ENCODE data around the gene PDZD2.
"Not testable (repeated sequence)": the region's sequence is repeated elsewhere in the genome, so short reads cannot be mapped to it uniquely, and the experiment has no call there.

PDZD2 gene

DNA sequence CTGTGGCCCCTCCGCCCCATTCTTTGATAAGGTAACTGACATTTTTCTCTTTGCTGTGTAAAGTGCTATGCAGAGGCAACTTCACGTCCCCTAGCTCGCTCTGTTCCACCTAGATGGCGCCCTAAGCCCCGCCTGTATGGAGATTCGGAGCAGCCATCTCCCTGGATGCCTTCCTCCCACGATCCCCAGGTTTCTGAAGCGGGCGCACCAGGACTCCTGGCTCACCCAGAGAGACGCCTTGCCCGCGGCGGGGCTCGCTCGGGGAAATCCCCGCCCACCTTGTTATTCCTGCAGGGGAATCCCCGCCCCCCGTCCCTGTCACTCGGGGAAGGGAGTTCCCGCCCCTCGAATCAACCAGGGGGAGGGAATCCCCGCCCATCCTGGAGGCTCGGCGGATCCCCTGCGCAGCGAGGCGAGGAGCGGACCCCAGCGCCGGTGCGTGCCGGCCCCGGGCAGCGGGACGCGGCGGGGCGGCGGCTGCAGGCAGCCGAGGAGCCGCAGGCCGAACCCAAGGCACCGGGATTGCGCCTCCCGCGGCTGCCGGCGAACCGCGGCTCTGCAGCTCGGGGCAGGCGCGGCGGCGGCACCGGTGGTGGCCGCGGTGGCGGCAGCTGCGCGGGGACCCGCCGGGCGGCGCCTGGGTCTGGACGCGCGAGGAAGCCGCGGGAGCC lies at the start of gene PDZD2:
PDZD2 (plus strand) TSS at position 384 of the 671 bp plus-strand sequence.
- peak; percentile 89 for DNase-seq

DNA sequence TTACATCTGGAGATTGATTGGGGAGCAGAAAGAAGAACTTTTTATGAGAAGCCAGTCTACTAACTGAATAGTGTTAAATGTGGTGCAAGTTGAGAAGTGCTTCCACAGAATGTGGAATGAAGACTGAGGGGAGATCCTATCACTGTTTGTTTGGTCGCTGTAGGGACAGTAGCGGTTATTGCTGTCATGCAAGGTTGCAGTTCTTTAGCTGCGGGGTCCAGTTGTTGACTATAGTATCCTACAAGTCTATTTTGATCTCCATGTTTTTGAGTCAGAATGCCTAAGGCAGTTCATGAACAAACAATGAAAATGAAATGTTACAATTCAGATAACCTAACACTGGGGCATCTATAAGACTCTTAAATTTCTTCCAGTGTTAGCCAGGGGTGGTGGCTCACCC lies 45.3 kb upstream of the PDZD2 start:
- DNase-seq: no peak

DNA sequence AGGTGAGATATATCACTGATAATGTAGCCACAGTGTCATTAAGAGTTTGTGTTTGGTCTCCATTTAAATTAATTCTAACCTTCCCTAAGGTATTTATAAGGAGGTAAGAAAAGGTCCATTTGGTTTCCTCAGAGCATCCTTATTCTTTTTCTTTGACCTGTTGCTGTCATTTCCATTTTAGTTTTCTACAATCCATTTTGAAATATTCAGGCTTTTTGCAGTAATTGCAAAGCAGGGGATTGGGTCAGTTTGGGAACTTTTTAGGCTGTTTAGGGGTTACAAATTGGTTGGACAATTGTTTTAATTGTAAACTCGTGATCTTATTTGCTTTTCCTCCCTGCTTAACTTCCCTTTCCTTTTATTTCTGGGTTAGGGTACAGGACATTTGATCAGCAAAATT lies 42.6 kb upstream of the PDZD2 start:
- DNase-seq: no peak

DNA sequence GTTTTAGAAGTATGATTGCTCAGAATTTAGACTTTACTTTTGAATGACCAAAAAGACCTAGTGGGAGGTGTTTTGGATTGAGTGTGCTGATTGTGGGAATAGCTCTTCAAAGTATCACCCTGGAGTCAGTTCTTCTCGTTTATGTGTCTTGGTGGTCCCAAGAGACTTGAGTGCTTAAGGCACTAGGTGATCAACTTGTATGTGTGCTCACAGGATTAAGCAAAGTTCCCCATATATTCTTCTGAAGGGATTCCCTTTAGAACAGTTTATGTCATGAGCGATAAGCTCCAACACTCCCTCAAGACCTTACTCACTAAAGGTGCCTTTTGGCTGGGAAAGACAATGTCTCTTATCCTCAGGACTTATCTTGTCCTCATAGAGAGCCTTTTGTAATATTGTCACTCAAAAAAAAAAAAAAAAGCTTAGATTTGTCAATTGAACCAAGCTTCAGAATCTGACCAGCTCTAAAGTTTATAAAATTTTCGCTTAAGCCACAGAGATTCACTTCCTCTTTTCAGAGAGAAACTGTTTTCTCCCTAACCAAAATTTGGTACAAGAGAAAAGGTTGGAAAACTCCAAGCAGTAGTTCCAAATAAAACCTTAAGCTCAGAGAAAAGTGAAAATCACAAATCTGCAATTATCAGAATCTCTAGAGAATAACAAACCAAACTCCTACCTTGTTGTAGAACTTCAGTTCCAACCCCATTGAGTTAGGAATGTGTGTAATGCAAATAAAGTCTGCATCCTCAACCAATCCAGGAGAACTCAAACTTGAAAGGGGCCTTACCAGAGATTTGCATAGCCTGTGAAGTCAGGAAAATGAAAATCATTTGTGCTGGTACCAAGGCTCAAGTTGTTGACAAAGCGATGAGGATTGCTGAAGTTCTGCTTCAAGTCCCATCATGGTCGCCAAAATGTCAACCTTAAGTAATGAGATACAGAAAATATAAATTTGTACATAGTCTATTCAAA lies 40.0 kb upstream of the PDZD2 start:
- no peak for DNase-seq

DNA sequence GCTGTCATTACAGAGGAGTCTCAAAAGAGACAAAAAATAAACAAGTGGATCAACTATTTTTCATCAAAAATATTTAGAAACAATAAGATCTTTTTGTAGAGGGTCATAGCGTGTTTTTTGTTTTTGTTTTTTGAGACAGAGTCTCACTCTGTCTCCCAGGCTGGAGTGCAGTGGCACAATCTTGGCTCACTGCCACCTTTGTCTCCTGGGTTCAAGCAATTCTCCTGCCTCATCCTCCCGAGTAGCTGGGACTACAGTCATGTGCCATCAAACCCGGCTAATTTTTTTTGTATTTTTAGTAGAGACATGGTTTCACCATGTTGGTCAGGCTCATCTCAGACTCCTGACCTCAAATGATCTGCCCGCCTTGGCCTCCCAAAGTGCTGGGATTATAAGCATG lies 36.6 kb upstream of the PDZD2 start:
- DNase-seq: not testable (repeated sequence)

- DNase-seq: no peak
Measured at GRCh38 chr5:31604240-31604639, 34.7 kb upstream of the PDZD2 start.

- DNase-seq: no peak
Measured at GRCh38 chr5:31604644-31605043, 34.3 kb upstream of the PDZD2 start.

GRCh38 chr5:31605920-31606319 lies 33.0 kb upstream of the PDZD2 start:
- no peak for DNase-seq

DNA sequence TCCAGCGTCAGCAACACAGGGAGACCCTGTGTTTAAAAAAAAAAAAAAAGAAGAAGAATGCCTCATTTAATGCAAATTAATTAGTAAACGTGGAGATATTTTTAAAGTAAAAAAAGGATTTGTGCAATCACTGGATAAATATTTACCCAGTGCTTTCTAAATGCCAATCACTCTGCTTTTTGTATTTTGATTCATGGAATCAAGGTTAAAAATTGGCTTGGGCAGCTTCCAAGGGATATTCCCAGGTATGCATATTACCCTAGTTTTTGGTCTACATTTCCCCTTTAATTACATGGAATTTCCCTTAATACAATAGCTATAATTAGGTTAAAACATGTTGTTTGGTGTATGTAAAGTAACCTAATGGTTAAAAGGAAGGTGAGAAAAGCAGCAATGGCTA lies 31.4 kb upstream of the PDZD2 start:
- DNase-seq: no peak

- no peak for DNase-seq
Measured at GRCh38 chr5:31611002-31611401, 27.9 kb upstream of the PDZD2 start.

DNA sequence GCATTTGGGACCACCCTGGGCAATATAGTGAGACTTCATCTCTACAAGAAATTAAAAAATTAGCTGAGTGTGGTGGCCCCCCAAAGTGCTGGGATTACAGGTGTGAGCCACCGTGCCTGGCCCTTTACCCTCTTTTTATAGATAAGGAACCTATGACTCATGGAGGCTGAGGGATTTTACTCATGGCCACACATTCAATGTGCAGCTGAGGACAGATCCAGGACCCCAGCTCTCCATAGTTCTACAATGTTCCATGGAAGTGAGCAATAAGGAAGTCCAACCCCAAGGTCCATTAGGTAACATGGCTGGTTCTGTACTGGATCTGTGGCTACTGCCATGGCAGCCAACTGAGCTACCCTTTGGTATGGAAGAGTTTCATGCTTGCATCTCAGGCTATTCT lies 25.3 kb upstream of the PDZD2 start:
- no peak for DNase-seq

- DNase-seq: no peak
Measured at GRCh38 chr5:31614151-31615020, 24.5 kb upstream of the PDZD2 start.

GRCh38 chr5:31617867-31618266 lies 21.1 kb upstream of the PDZD2 start:
- DNase-seq: no peak

DNA sequence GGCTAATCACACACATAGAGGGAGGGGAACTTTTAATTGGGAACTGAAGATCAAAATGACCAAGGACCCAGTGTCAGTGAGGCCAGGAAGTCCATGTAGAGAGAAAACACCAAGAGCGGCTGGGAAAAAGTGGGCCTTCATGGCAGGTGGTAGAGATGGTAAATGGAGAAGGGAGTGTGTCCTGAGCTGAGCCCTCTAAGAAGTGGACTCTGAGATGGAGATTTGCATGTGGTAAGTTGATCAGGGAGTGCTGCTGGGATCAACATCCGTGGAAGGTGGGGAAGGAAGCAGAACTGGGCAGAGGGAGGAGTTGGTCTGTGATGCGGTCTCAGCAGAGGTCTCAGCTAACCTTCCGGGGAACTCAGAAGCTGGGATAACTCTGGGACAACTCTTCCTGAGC lies 18.9 kb upstream of the PDZD2 start:
- DNase-seq: no peak

- no peak for DNase-seq
Measured at GRCh38 chr5:31623249-31623648, 15.7 kb upstream of the PDZD2 start.

GRCh38 chr5:31625394-31625793 lies 13.5 kb upstream of the PDZD2 start:
- no peak for DNase-seq

DNA sequence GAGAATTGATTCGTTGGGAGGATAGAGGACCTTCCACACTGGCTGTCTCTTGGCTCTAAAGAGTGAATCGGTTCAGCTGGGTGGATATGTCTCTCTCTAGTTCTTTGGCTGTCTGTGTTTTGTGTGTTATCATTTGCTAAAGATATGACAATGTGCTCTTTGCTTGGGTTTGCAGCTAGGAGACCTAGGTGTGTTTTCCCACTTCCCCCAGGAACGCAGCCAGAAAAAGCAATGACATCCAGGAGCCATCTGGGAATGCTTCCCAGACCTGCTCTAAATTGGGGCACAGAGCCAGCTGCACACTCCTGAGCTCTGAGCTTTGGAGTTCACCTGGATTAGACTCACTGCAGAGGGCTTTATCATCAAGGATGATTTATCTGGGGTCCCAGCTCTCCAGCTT lies 12.8 kb upstream of the PDZD2 start:
- DNase-seq: no peak

GRCh38 chr5:31626604-31627234 lies 12.2 kb upstream of the PDZD2 start:
- DNase-seq: no peak

- DNase-seq: no peak
Measured at GRCh38 chr5:31630931-31631330, 8.0 kb upstream of the PDZD2 start.

DNA sequence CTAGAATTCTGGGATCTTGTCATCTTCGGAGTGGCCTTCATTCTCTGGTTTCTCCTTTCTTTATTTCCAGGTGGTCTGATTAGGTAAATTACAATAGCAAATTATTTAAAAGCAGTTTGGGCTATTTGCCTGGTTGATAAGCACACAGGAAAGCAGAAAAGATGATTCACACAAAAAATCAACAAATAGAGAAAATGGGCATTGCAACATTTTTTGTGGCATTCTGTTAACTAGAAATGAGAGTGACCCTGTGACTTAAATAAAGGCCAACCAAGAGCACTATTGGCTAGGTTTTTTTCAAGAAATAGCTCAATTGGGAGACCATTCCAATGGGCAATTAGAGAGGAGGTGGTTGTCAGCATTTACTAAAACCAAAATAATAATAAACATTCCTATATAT lies 6.5 kb upstream of the PDZD2 start:
- no peak for DNase-seq

DNA sequence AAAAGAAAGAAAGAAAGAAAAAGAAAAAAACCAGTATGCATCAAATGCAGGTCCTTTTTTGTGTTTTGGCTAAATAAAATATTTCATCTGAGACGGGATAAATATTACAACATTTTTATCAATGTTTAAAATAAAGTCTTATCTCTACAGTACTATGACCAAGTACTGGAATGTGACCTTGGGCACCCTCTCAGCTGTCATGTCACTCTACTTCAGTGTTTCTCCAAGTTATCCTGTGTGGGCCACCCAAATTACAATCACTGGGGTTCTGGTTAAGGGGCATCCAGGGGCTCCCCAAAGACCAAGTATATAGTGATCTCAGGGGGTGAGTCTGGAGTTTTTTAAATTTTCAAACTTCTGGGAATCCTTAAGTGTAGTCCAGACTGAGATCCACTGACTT lies 3.5 kb upstream of the PDZD2 start:
- no peak for DNase-seq

DNA sequence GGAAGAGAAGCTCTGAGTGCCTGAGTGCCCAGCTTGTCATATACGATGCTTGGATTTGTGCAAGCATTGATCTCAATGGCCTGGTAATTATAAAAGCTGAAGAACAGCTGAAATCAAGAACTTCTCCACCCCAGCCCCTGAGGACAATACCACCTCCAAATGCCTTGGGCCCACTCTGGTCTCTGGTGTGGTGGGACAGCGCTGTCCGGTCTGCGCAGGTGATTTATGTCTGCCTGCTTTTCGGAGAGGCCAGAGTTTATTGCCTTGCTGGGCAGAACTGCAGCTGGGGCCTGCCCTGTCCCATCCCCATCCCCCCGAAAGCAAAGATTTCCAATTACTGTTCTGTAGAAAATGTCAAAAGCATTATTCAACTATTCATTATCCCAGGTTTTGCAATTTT lies 1.1 kb upstream of the PDZD2 start:
- no peak for DNase-seq

- no peak for DNase-seq
Measured at GRCh38 chr5:31638345-31638744, 586 bp upstream of the PDZD2 start.
